Thyroid gland (tissue), 4 donors: ENCODE results near the gene PAWR. TPM values are rescaled to one million over a fixed set of nuclear protein-coding genes. Genes with fewer than 3 reads are reported as not detected.
A peak's percentile ranks its signal among the peaks of the same experiment; 100 is the strongest.

Experiments
- DNase-seq, 2 donors: peaks; one replicate each; pipeline ENCODE4 v3.0.0-alpha.2; 2019
- H3K27ac ChIP-seq, 3 donors: fragments of 200-600 bp; sonication (generic); 1 replicate in 2 of 3; 2 replicates in 1 of 3; pipeline ENCODE4 v1.5.1; 2016 to 2019; ENCODE audit warnings: mild to moderate bottlenecking in 1 of 3, moderate library complexity in 1 of 3
- H3K27me3 ChIP-seq: fragments of 200-600 bp; sonication (generic); one replicate; pipeline ENCODE4 v1.5.1; 2019
- H3K36me3 ChIP-seq, 2 donors: fragments of 200-600 bp; sonication (generic); one replicate each; pipeline ENCODE4 v1.5.1; 2016 to 2019
- H3K4me1 ChIP-seq, 2 donors: fragments of 200-600 bp; sonication (generic); one replicate each; pipeline ENCODE4 v1.5.1; 2017 to 2019
- H3K4me3 ChIP-seq, 3 donors: fragments of 200-600 bp; sonication (generic); replicated peaks in 1 of 3; 1 replicate in 2 of 3; 2 replicates in 1 of 3; pipeline ENCODE4 v1.5.1; 2016; ENCODE audit warnings: mild to moderate bottlenecking in 1 of 3
- H3K9me3 ChIP-seq: fragments of 200-600 bp; sonication (generic); one replicate; pipeline ENCODE4 v1.5.1; 2017
- POLR2A ChIP-seq, 2 donors: fragments of 450-650 bp; IDR thresholded peaks; one replicate each; pipeline ENCODE4 v1.6.1; 2017; ENCODE audit warnings: antibody characterized with exemption in 2 of 2, mild to moderate bottlenecking in 2 of 2, moderate library complexity in 1 of 2
- WGBS, 2 donors: methylation state at CpG; one replicate each; pipeline ENCODE4 v1.1.5; 2017; 5-methylcytosine and 5-hydroxymethylcytosine counted together
- intact Hi-C: fragments of 100-400 bp; cut with DNase I; formaldehyde crosslinking; loops from one replicate; pipeline ENCODE4 v1.15.1; 2023
- total RNA-seq, 4 donors: library from RNA; depleted of rRNA; stranded (reverse); fragments of >200 nt; gene quantifications; one replicate each; pipeline ENCODE4 v1.2.3, GENCODE V29; 2016
- TF ChIP-seq, protein P1 (sequence below), 6 experiments: fragments of 200-600 bp in 3 of 6; fragments of 450-650 bp in 3 of 6; sonication (generic) in 3 of 6; IDR thresholded peaks; one replicate each; pipeline ENCODE4 v1.5.1; 2016 to 2019; ENCODE audit warnings: antibody characterized with exemption in 6 of 6, mild to moderate bottlenecking in 2 of 6, inconsistent platforms in 1 of 6, moderate library complexity in 1 of 6

Gene PAWR
- total RNA-seq, 4 donors from 2014 or later = 83.7 to 125 (median 86.4) TPM

GRCh38 chr12:79717006-79717405 lies 26.2 kb upstream of the PAWR start:
- no peaks in the 10 kb centered on the region for H3K4me1 ChIP-seq
- H3K27me3 ChIP-seq = no peaks in the 10 kb centered on the region
- H3K36me3 ChIP-seq = no peaks in the 10 kb centered on the region
- intact Hi-C loops = no loop called here
- H3K4me3 ChIP-seq = no peak overlapping the region
- 92 to 96% methylated on average over 4 of the region's 4 CpGs for WGBS, 2 donors
- no peak overlapping the region for H3K27ac ChIP-seq
- no peak for TF ChIP-seq POLR2A (IDR thresholded peaks at IDR 0.05)
- TF ChIP-seq, protein P1, sequence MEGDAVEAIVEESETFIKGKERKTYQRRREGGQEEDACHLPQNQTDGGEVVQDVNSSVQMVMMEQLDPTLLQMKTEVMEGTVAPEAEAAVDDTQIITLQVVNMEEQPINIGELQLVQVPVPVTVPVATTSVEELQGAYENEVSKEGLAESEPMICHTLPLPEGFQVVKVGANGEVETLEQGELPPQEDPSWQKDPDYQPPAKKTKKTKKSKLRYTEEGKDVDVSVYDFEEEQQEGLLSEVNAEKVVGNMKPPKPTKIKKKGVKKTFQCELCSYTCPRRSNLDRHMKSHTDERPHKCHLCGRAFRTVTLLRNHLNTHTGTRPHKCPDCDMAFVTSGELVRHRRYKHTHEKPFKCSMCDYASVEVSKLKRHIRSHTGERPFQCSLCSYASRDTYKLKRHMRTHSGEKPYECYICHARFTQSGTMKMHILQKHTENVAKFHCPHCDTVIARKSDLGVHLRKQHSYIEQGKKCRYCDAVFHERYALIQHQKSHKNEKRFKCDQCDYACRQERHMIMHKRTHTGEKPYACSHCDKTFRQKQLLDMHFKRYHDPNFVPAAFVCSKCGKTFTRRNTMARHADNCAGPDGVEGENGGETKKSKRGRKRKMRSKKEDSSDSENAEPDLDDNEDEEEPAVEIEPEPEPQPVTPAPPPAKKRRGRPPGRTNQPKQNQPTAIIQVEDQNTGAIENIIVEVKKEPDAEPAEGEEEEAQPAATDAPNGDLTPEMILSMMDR (IDR thresholded peaks at IDR 0.05) = no peak
- no peak for DNase-seq
- H3K9me3 ChIP-seq = no peaks in the 10 kb centered on the region

DNA sequence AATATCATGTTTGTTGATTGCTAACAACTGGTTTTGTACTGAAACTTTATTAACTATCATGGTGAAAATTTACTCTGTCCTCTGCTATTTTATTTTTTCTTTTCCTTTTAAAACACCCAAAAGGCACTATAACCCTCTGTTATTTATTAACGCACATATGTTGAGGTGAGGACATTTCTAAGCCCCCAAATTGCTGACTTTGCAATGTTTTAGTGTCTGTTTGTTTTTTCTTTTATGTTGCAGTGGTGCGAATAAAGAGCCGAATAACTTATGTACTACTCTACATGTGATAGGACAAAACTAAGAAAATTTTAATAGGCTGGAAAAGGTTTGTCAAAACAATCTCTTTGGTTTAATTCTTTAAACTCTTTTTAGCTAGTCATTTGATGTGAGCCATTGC lies 24.5 kb upstream of the PAWR start:
- Histone ChIP-seq H3K36me3 (no peaks in the 10 kb centered on the region), H3K27ac (no peak overlapping the region), H3K9me3 (no peaks in the 10 kb centered on the region), H3K4me3 (no peak overlapping the region), H3K4me1 (no peaks in the 10 kb centered on the region), H3K27me3 (no peaks in the 10 kb centered on the region)
- DNase-seq = no peak
- no peak for TF ChIP-seq POLR2A (IDR thresholded peaks at IDR 0.05)
- TF ChIP-seq, protein P1 (IDR thresholded peaks at IDR 0.05) = no peak
- WGBS, 2 donors = 94 to 96% methylated on average over 3 of the region's 3 CpGs
- intact Hi-C loops = no loop called here

DNA sequence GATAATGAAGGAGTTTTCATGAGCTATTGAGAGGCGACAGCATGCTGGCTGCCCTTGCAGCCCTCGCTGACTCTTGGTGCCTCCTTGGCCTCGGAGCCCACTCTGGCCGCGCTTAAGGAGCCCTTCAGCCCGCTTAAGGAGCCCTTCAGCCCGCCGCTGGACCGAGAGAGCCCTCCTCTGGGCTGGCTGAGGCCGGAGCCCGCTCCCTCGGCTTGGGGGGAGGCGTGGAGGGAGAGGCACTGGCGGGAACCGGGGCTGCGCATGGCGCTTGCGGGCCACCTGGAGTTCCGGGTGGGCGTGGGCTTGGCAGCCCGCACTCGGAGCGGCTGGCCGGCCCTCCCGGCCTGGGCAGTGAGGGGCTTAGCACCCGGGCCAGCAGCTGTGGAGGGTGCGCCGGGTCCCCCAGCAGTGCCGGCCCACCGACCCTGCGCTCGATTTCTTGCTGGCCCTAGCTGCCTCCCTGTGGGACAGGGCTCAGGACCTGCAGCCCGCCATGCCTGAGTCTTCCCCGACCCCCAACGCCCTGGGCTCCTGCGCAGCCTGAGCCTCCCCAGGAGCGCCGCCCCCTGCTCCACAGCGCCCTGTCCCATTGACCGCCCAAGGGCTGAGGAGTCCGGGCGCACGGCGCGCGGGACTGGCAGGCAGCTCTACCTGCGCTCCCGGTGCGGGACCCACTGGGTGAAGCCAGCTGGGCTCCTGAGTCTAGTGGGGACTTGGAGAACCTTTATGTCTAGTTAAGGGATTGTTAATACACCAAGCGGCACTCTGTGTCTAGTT lies 20.1 kb upstream of the PAWR start:
- Histone ChIP-seq H3K36me3 (no peaks in the 10 kb centered on the region), H3K27ac (no peak overlapping the region), H3K4me1 (no peaks in the 10 kb centered on the region), H3K4me3 (no peak overlapping the region), H3K9me3 (no peaks in the 10 kb centered on the region), H3K27me3 (no peaks in the 10 kb centered on the region)
- DNase-seq = peak; percentile 31 to 49
- TF ChIP-seq, protein P1 (IDR thresholded peaks at IDR 0.05) = no peak
- TF ChIP-seq POLR2A (IDR thresholded peaks at IDR 0.05) = no peak
- 69 to 74% methylated on average over 6 to 30 of the region's 50 CpGs for WGBS, 2 donors
- intact Hi-C loops = no loop called here

DNA sequence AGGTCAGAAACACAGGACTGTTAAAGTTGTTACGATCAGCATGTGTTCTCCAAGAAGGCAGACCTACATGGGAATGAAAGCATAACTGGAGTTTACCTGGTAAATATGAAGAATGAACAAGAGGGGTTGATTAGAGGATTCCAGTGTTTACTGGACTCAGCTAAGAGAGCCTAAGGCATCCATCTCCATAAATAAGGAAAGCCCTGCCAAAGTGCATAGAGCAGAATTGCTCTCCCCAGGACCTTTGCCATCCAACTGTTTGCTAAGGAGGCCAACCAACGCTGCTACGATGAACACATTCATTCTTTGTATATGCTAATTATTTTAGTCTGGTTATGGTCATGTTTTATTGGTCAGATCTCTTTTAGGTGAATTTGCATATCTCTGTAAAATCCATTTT lies 17.1 kb upstream of the PAWR start:
- no peak overlapping the region for H3K4me3 ChIP-seq
- no peaks in the 10 kb centered on the region for H3K9me3 ChIP-seq
- no peaks in the 10 kb centered on the region for H3K36me3 ChIP-seq
- no peak overlapping the region for H3K27ac ChIP-seq
- WGBS, 2 donors = 93 to 98% methylated on average over 3 of the region's 3 CpGs
- TF ChIP-seq POLR2A (IDR thresholded peaks at IDR 0.05) = no peak
- TF ChIP-seq, protein P1 (IDR thresholded peaks at IDR 0.05) = no peak
- no peaks in the 10 kb centered on the region for H3K27me3 ChIP-seq
- DNase-seq = no peak
- no peaks in the 10 kb centered on the region for H3K4me1 ChIP-seq
- intact Hi-C loops = no loop called here

DNA sequence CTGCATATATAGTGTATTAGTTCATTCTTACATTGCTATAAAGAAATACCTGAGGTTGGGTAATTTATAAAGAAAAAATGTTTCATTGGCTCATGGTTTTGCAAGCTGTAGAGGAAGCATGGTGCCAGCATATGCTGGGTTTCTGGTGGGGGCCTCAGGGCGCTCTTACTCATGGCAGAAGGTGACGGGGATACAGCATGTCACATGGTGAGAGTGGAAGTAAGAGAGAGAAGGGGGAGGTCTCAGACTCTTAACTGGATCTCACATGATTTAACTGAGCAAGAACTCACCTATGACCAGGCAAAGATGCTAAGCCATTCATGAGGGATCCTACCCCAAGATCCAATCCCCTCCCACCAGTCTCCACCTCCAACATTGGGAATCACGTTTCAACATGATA lies 15.9 kb upstream of the PAWR start:
- Histone ChIP-seq H3K27me3 (no peaks in the 10 kb centered on the region), H3K9me3 (no peaks in the 10 kb centered on the region), H3K4me3 (no peak overlapping the region), H3K4me1 (no peaks in the 10 kb centered on the region), H3K36me3 (no peaks in the 10 kb centered on the region), H3K27ac (no peak overlapping the region)
- intact Hi-C loops = no loop called here
- no peak for DNase-seq
- TF ChIP-seq, protein P1 (IDR thresholded peaks at IDR 0.05) = no peak
- no peak for TF ChIP-seq POLR2A (IDR thresholded peaks at IDR 0.05)
- WGBS, 2 donors = 72 to 79% methylated on average over 3 of the region's 3 CpGs
